Muscle of arm (tissue), 12 donors: Measurements from ENCODE around the gene TERT. TPM values are rescaled to one million over a fixed set of nuclear protein-coding genes. Genes with fewer than 3 reads are reported as not detected.
A peak's percentile ranks its signal among the peaks of the same experiment; 100 is the strongest.
"Not testable (repeated sequence)": the region's sequence is repeated elsewhere in the genome, so short reads cannot be mapped to it uniquely, and the experiment has no call there.

Source experiments
- DNase-seq: peaks from one replicate; pipeline ENCODE4 v3.0.0-alpha.2; 2013
- polyA plus RNA-seq, 12 donors: library from polyadenylated mRNA; unstranded; fragments of 120-200 nt; gene quantifications; one replicate each; pipeline ENCODE4 v1.2.1, GENCODE V29; 2013; ENCODE audit not compliant: insufficient read length in 12 of 12

The TERT gene
- polyA plus RNA-seq, 12 donors, result 0.22 TPM; not detected in 11

DNA sequence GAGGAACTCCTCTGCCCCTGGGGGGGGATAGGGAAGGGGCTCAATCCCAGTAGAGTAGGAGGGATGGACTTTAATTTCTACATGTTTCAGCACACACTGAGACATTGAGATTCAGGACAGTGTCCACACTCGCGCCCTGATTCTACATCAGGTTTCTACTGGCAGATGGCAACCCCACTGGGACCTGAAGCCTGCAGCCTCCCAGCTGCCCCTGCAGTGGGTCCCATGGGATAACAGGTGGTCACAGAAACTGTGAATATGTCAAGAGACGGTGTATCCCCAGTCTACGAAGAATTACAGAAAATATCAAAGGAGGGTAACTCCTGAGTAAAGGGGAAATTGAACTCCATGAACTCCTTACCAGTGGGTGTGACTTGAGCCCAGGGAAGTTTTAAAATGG is 2.4 kb upstream of the TERT start:
- DNase-seq, result no peak

DNA sequence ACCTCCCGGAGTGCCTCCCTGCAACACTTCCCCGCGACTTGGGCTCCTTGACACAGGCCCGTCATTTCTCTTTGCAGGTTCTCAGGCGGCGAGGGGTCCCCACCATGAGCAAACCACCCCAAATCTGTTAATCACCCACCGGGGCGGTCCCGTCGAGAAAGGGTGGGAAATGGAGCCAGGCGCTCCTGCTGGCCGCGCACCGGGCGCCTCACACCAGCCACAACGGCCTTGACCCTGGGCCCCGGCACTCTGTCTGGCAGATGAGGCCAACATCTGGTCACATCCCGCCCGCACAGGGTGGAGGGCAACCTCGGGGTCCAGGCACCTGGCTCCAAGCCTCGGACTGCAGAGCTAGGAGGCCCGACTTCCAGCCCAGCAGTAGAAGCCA is 776 bp upstream of the TERT start:
- DNase-seq, result no peak

DNA sequence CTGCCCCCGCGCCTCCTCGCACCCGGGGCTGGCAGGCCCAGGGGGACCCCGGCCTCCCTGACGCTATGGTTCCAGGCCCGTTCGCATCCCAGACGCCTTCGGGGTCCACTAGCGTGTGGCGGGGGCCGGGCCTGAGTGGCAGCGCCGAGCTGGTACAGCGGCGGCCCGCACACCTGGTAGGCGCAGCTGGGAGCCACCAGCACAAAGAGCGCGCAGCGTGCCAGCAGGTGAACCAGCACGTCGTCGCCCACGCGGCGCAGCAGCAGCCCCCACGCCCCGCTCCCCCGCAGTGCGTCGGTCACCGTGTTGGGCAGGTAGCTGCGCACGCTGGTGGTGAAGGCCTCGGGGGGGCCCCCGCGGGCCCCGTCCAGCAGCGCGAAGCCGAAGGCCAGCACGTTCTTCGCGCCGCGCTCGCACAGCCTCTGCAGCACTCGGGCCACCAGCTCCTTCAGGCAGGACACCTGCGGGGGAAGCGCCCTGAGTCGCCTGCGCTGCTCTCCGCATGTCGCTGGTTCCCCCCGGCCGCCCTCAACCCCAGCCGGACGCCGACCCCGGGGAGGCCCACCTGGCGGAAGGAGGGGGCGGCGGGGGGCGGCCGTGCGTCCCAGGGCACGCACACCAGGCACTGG is 548 bp downstream of the TERT start:
- no peak for DNase-seq

DNA sequence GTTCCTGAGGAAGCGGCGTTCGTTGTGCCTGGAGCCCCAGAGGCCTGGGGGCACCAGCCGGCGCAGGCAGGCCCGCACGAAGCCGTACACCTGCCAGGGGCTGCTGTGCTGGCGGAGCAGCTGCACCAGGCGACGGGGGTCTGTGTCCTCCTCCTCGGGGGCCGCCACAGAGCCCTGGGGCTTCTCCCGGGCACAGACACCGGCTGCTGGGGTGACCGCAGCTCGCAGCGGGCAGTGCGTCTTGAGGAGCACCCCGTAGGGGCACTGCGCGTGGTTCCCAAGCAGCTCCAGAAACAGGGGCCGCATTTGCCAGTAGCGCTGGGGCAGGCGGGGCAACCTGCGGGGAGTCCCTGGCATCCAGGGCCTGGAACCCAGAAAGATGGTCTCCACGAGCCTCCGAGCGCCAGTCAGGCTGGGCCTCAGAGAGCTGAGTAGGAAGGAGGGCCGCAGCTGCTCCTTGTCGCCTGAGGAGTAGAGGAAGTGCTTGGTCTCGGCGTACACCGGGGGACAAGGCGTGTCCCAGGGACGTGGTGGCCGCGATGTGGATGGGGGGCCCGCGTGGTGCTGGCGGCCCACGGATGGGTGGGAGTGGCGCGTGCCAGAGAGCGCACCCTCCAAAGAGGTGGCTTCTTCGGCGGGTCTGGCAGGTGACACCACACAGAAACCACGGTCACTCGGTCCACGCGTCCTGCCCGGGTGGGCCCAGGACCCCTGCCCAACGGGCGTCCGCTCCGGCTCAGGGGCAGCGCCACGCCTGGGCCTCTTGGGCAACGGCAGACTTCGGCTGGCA is 1.3 kb downstream of the TERT start:
- no peak for DNase-seq

DNA sequence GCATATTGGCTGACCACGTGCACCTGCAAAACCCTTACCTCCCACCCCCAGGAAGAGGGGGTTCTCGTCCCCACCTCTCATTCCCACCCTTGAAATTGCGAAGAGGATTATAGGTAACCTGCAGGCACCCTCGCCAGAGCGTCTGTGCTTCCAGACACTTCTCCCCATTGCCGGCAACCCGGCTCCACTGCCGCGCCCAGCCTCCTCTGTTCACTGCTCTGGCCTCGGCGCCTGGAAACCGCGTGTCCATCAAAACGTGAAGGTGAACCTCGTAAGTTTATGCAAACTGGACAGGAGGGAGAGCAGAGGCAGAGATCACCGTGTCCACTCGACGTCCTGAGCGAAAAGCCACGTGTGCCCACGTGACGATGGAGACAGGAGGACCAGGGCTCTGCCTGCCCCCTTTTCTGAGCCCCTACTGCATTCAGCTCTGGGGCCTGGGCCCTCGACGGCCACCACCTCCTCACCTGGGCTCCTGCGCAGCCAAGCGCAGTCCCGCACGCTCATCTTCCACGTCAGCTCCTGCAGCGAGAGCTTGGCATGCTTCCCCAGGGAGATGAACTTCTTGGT is 1.9 kb downstream of the TERT start:
- DNase-seq, result no peak

DNA sequence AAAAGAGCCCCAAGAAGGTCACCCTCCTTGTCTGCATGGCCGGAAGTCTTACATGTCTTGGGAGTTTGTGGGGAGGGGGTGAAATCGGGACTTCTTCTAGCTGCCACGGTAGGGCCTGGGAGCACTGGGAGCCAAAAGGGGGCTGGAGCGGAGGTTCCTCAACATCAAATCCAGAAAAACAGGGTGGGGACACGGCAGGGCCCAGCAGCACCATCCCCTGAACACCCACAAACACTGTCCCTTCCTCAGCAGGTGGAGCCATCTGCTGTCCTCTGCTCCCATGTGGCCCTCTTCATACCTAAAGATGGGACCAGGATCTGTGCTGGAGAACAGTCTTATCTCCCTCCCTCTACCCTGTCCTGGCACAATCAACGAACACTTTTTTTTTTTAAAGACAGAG is 2.7 kb downstream of the TERT start:
- DNase-seq, result no peak

DNA sequence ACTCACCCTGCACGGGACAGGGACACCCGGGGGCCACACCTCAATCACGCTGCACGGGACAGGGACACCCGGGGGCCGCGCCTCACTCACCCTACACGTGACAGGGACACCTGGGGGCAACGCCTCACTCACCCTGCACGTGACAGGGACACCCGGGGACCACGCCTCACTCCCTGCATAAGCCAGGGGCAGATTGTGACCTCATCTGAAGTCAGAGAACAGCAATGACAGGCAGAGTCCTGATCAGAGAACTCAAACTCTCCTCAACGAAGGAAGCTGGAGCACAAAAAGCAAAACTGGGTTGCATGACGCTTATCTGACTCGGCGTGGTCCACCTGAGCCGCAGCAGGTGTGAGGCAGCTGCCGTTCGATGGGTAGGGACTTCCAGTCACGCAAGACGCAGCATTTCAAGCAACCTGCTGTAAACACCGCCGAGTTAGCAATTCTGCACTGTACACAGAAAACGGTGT is 3.2 kb downstream of the TERT start:
- DNase-seq, result no peak

DNA sequence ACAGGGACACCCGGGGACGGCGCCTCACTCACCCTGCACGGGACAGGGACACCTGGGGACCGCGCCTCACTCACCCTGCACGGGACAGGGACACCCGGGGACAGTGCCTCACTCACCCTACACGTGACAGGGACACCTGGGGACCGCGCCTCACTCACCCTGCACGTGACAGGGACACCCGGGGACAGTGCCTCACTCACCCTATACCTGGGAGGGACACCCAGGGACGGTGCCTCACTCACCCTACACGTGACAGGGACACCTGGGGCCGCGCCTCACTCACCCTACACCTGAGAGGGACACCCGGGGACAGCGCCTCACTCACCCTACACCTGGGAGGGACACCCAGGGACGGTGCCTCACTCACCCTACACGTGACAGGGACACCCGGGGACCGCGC is 3.9 kb downstream of the TERT start:
- DNase-seq, result not testable (repeated sequence)

DNA sequence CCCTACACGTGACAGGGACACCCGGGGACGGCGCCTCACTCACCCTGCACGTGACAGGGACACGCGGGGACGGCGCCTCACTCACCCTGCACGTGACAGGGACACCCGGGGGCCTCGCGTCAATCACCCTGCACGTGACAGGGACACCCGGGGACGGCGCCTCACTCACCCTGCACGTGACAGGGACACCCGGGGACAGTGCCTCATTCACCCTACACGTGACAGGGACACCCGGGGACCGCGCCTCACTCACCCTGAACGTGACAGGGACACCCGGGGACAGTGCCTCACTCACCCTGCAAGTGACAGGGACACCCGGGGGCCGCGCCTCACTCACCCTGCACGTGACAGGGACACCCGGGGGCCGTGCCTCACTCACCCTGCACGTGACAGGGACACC is 5.3 kb downstream of the TERT start:
- not testable (repeated sequence) for DNase-seq

DNA sequence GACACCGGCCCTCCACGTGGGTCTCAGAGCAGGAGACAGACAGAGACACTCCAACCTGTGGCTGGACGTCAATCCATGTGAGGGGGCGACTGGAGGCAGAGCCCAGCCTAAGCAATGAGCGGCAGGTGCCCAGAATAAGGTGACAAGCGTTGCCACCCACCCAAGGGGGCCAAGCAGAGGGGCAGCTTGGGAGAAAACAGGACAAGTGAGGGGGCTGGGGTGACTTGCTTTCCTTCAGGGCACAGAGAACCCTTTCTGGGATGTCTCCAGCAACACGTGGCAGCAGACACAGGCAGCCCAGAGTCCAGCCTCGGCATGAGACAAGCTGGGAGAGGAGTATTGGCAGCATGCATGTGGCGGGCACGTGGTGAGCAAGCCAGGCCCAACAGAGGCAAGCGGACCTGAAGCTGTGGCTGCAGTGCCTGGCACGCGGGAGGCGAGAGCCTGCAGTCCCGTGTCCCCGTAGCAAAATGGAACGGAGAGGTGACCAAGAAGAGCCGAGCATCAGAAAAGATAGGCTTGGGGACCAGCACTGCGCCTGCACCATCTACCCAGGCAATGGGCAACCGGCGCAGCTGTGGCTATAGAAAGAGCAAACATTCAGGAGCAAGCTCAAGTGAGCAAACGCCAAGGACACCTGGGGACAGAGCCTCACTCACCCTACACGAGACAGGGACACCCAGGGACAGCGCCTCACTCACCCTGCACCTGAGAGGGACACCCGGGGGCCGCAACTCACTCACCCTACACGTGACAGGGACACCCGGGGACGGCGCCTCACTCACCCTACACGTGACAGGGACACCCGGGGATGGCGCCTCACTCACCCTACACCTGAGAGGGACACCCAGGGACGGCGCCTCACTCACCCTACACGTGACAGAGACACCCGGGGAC is 6.2 kb downstream of the TERT start:
- no peak for DNase-seq

DNA sequence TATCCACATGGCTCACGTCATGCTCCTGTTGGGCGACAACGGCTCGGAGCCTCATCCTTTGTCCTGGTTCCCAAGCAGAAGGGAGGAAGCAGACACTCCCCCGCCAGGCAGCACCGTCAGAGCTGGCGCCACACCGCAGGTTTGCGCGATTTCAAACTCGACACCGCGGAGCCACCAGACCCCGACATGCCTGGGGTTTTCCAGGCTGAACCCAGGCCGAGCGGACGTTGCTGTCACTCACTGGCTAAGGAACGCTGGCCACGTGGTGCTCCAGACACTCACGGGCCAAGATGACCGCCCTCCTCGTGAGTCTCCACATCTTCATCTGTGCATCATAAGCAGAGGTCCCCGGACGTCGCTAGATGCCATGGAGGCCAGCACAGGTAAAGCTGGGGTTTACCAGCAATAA is 9.0 kb downstream of the TERT start:
- DNase-seq, result no peak

DNA sequence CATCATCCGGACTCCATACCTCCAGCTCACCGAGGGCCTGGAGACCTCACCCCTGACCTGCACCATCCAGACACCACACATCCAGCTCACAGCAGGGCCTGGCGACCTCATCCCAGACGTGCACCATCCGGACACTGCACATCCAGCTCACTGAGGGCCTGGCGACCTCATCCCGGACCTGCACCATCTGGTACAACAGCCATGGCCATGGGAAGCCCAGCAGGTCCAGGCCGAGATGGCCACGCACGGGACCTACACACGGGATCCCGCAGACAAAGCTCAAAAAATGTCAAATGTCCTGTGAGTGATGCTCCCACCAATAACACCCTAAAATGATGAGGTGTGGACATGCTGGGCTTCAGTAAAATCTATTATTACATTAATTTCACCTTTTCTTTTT is 9.7 kb downstream of the TERT start:
- DNase-seq, result no peak

DNA sequence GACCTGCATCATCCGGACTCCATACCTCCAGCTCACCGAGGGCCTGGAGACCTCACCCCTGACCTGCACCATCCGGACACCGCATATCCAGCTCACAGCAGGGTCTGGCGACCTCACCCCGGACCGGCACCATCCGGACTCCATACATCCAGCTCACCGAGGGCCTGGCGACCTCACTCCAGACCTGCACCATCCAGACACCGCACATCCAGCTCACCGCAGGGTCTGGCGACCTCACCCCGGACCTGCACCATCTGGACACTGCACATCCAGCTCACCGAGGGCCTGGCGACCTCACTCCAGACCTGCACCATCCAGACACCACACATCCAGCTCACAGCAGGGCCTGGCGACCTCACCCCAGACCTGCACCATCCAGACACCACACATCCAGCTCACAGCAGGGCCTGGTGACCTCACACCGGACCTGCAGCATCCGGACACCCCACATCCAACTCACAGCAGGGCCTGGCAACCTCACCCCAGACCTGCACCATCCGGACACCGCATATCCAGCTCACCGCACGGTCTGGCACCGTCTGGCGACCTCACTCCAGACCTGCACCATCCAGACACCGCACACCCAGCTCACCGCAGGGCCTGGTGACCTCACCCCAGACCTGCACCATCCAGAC is 10.4 kb downstream of the TERT start:
- not testable (repeated sequence) for DNase-seq

DNA sequence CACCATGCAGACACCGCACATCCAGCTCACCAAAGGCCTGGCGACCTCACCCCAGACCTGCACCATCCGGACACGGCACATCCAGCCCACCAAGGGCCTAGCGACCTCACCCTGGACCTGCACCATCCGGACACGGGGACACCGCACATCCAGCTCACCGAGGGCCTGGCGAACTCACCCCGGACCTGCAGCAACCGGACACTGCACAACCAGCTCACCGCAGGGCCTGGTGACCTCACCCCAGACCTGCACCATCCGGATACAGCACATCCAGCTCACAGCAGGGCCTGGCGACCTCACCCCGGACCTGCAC is 11.2 kb downstream of the TERT start:
- not testable (repeated sequence) for DNase-seq

DNA sequence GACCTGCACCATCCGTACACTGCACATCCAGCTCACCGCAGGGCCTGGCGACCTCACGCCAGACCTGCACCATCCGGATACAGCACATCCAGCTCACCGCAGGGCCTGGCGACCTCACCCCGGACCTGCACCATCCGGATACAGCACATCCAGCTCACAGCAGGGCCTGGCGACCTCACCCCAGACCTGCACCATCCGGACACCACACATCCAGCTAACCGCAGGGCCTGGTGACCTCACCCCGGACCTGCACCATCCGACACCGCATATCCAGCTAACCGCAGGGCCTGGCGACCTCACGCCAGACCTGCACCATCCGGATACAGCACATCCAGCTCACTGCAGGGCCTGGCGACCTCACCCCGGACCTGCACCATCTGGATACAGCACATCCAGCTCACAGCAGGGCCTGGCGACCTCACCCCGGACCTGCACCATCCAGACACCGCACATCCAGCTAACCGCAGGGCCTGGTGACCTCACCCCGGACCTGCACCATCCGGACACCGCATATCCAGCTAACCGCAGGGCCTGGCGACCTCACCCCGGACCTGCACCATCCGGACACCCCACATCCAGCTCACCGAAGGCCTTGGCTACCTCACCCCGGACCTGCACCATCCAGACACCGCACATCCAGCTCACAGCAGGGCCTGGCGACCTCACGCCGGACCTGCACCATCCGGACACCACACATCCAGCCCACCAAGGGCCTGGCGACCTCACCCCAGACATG is 11.7 kb downstream of the TERT start:
- DNase-seq, result not testable (repeated sequence)

DNA sequence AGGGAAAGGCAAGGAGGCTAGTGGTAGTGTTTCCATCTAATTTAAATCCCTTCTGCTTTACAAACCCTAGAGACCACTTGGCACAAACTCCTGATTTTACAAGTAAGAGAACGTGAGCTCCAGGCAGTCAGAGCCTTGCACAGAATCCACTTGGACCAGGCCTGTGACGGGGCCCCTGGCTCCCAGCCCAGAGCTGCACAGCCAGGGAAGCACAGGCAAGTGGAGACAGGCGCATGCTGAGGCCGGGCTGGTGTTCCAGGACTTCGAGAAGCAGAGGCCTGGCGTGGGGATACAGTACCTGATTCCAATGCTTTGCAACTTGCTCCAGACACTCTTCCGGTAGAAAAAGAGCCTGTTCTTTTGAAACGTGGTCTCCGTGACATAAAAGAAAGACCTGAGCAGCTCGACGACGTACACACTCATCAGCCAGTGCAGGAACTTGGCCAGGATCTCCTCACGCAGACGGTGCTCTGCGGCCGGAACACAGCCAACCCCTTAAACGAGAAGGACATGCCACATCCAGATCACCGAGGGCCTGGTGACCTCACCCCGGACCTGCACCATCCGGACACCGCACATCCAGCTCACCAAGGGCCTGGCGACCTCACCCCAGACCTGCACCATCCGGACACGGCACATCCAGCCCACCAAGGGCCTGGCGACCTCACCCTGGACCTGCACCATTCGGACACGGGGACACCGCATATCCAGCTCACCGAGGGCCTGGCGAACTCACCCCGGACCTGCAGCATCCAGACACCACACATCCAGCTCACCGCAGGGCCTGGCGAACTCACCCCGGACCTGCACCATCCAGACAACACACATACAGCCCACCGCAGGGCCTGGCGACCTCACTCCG is 12.5 kb downstream of the TERT start:
- DNase-seq, result peak; percentile 6

DNA sequence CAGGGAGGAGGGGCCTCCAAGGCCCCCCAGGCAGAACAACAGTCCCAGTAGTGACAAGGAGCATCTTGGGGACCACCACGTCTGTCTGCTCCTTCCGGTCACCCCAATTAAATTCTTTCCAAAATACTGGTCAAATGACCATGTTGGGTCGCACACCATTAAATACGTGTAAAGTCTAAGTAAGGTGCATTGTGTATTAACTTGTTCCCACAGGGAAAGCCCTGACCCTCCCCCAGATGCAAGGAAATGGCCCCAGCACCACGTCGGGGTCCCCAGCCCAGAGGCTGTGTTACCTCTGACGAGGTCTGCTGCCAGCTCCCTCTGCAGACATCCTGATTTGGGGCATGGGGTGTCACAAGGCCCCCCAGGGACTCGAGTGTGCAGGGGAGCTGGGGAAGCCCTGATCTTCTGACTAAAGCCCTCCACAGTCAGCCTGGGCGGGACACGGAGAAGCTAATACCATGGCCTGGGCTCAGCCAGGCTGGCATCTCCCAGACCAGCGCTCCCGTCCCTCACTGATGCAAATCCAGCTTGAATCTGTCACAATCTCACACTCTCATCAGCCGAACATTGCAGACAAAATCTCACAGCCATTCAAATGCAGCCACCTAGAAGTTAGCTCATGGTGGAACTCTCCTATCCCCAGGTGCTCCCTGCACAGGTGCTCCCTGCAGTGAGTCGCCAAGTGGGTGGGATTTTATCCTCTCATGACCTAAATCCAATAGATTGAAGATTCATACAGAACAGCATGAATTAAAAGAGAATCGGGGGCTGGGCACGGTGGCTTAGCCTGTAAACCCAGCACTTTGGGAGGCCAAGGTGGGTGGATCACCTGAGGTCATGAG is 13.6 kb downstream of the TERT start:
- no peak for DNase-seq

DNA sequence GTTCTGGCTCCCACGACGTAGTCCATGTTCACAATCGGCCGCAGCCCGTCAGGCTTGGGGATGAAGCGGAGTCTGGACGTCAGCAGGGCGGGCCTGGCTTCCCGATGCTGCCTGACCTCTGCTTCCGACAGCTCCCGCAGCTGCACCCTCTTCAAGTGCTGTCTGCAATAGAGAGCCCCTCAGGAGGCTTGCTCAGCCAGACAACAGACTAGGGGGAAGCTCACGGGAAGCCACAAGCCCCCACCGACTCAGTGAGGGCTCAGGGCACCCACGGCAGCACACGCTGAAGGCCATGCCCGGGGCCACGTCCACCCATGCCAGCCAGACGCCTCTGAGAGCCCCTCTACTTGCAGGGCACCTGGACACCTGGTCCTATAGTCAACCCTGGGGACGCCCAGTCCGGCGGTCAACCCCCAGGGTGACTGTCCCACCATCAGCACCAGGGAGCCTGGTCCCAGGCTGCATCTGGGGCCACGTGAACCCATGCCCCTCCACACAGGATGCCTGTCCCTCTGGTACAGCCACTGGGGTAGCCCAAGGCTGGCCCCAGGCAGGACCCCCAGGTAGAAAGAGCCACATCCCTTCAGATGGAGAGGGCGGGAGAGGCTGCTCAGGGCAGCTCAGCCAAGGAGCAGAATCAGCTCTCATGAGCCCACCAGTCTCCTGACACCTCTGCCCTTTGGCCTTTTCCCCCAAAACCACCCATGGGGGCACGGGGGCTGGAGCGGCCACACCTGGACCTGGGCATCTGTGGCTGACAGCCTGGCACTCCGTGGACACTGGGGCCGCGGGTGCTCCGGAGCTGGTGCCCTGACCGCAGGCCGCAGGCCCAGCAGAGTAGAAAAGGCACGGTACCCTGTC is 14.5 kb downstream of the TERT start:
- DNase-seq, result no peak
